Adrenal gland (tissue), 5 donors: ENCODE measurements around the gene FXYD3.

Source experiments
- CTCF ChIP-seq, 6 experiments: fragments of 450-650 bp in 4 of 6; fragments of 200-600 bp in 2 of 6; sonication (generic) in 1 of 6; IDR thresholded peaks; 1 replicate in 5 of 6; 2 replicates in 1 of 6; pipeline versions ENCODE4 v1.5.1 to v1.8.0; 2016 to 2021; ENCODE audit warnings: antibody characterized with exemption in 6 of 6, mild to moderate bottlenecking in 2 of 6, moderate library complexity in 1 of 6
- POLR2A ChIP-seq, 2 donors: fragments of 450-650 bp; IDR thresholded peaks; one replicate each; pipeline ENCODE4 v1.6.1; 2017; ENCODE audit warnings: antibody characterized with exemption in 2 of 2, mild to moderate bottlenecking in 2 of 2, moderate library complexity in 1 of 2
- donor health status: DM: no; HTN: no; CAD: no.

- TF ChIP-seq CTCF (IDR thresholded peaks at IDR 0.05) (no peak), POLR2A (IDR thresholded peaks at IDR 0.05) (no peak)
These were observed 34.8 kb downstream of the FXYD3 start for GRCh38 chr19:35150445-35150844.
